HCT116 (cell line): ENCODE results near the gene CHN1.

Source experiments
- CBX3 ChIP-seq: IDR thresholded peaks from 2 replicates; pipeline ENCODE4 v1.6.1; 2012; ENCODE audit warnings: low read depth
- CEBPB ChIP-seq: IDR thresholded peaks from 2 replicates; pipeline ENCODE4 v1.6.1; 2012; ENCODE audit warnings: low read depth
- ELF1 ChIP-seq: IDR thresholded peaks from 2 replicates; pipeline ENCODE4 v1.6.1; 2012; ENCODE audit warnings: low read depth, borderline replicate concordance
- EZH2 ChIP-seq: fragments of 200-600 bp; sonication (generic); IDR thresholded peaks from 2 replicates; pipeline ENCODE4 v1.6.1; 2017; ENCODE audit warnings: antibody characterized with exemption, mixed run types
- JUND ChIP-seq: IDR thresholded peaks from 2 replicates; pipeline ENCODE4 v1.6.1; 2012
- POLR2A ChIP-seq: IDR thresholded peaks from 2 replicates; pipeline ENCODE4 v1.7.0; 2011; ENCODE audit warnings: borderline replicate concordance; ENCODE audit not compliant: insufficient read depth, insufficient read length; ENCODE audit errors: extremely low read depth
- POLR2AphosphoS5 ChIP-seq: IDR thresholded peaks from 2 replicates; pipeline ENCODE4 v1.6.1; 2011; ENCODE audit warnings: mild to moderate bottlenecking, low read depth, low read length, moderate library complexity
- RAD21 ChIP-seq: IDR thresholded peaks from 2 replicates; pipeline ENCODE4 v1.6.1; 2012; ENCODE audit warnings: low read depth, mild to moderate bottlenecking
- SP1 ChIP-seq: IDR thresholded peaks from 2 replicates; pipeline ENCODE4 v1.6.1; 2012; ENCODE audit warnings: low read depth
- SRF ChIP-seq: IDR thresholded peaks from 2 replicates; pipeline ENCODE4 v1.6.1; 2012; ENCODE audit warnings: low read depth
- TF ChIP-seq, protein P1 (sequence below): IDR thresholded peaks from 2 replicates; pipeline ENCODE4 v1.6.1; 2012
- TF ChIP-seq, protein P2 (sequence below): IDR thresholded peaks from 2 replicates; pipeline ENCODE4 v1.6.1; 2012
- TF ChIP-seq, protein P3 (sequence below), 3 experiments: fragments of 200-600 bp in 1 of 3; sonication (generic) in 1 of 3; IDR thresholded peaks in 2 of 3; conservative IDR thresholded peaks in 1 of 3; 2 replicates each; pipeline ENCODE4 v1.5.1; 2012 to 2017; ENCODE audit warnings: low read depth in 2 of 3, low read length in 2 of 3, antibody characterized with exemption in 1 of 3, borderline replicate concordance in 1 of 3, control low read depth in 1 of 3, mild to moderate bottlenecking in 1 of 3, mixed read lengths in 1 of 3, mixed run types in 1 of 3, moderate library complexity in 1 of 3; ENCODE audit not compliant: insufficient read depth in 1 of 3

DNA sequence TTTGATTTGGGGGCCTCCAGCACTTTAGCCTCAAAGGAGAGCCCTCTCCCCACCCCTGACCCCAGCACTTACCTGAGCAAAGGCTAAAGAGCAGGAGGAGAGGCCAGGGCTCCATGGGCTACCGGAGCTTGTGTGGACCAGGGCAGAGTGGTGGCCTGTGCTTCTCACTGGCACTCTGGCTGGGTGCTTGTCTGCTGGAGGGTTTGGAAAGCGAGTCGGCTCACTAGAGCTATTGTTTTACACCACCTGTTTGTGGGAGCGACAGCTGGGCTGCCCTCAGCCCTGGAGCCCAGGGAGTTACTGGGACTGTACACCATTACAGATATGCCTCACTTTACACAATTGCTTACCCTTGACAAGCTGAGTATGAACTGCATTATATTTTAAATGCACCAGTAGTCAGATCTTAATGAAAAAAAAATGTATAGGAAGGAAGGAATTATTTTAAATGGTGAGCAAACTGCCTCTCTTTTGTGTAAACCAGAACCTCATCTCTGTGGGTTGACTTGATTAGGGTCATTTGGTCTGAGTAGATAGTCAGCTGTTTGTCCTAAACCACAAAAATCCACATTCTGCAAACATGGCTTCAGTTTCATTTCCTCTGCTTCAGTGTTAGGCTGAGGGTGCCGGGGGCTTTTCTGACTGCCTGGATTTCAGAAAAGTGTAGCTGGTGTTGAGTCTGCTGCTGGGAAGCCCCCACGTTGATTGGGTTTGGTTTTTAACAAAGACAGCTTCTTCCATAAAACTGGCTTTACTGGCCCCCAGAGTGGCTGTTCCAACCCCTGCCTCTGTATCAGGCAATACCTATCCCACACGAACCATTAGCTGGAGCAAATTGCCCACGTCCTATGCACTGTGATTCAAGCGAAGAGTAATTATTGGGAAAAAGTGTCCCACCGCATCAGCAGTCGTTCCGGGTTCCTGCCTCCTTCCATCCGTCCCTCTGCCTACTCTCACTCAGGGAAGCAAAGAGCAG lies 240.6 kb downstream of the CHN1 start, which contains the start of gene CHRNA1:
- no peak for TF ChIP-seq JUND
- no peak for TF ChIP-seq POLR2AphosphoS5
- TF ChIP-seq EZH2: no peak
- no peak for TF ChIP-seq SRF
- TF ChIP-seq, protein P1, sequence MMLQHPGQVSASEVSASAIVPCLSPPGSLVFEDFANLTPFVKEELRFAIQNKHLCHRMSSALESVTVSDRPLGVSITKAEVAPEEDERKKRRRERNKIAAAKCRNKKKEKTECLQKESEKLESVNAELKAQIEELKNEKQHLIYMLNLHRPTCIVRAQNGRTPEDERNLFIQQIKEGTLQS: no peak
- TF ChIP-seq, protein P2, sequence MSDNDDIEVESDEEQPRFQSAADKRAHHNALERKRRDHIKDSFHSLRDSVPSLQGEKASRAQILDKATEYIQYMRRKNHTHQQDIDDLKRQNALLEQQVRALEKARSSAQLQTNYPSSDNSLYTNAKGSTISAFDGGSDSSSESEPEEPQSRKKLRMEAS: no peak
- TF ChIP-seq CEBPB: no peak
- TF ChIP-seq SP1: no peak
- TF ChIP-seq POLR2A: no peak
- TF ChIP-seq, protein P3, sequence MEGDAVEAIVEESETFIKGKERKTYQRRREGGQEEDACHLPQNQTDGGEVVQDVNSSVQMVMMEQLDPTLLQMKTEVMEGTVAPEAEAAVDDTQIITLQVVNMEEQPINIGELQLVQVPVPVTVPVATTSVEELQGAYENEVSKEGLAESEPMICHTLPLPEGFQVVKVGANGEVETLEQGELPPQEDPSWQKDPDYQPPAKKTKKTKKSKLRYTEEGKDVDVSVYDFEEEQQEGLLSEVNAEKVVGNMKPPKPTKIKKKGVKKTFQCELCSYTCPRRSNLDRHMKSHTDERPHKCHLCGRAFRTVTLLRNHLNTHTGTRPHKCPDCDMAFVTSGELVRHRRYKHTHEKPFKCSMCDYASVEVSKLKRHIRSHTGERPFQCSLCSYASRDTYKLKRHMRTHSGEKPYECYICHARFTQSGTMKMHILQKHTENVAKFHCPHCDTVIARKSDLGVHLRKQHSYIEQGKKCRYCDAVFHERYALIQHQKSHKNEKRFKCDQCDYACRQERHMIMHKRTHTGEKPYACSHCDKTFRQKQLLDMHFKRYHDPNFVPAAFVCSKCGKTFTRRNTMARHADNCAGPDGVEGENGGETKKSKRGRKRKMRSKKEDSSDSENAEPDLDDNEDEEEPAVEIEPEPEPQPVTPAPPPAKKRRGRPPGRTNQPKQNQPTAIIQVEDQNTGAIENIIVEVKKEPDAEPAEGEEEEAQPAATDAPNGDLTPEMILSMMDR (IDR thresholded peaks at IDR 0.05 in 2 of 3, conservative IDR thresholded peaks at IDR 0.05 in 1 of 3; ENCODE audit: borderline replicate concordance in 1 of 3, insufficient read depth in 1 of 3, low read depth in 2 of 3, low read length in 2 of 3): no peak
- TF ChIP-seq ELF1: no peak
- TF ChIP-seq CBX3: no peak
- no peak for TF ChIP-seq RAD21
